HG02852 (cell line): ENCODE measurements around the gene ARL5B.

Experiments used
- ATAC-seq: cut with Tn5 transposase; IDR thresholded peaks from one replicate; pipeline ENCODE4 v1.9.1; 2021; ENCODE audit warnings: mild to moderate bottlenecking, moderate library complexity; ENCODE audit not compliant: unreplicated experiment

The ARL5B gene

DNA sequence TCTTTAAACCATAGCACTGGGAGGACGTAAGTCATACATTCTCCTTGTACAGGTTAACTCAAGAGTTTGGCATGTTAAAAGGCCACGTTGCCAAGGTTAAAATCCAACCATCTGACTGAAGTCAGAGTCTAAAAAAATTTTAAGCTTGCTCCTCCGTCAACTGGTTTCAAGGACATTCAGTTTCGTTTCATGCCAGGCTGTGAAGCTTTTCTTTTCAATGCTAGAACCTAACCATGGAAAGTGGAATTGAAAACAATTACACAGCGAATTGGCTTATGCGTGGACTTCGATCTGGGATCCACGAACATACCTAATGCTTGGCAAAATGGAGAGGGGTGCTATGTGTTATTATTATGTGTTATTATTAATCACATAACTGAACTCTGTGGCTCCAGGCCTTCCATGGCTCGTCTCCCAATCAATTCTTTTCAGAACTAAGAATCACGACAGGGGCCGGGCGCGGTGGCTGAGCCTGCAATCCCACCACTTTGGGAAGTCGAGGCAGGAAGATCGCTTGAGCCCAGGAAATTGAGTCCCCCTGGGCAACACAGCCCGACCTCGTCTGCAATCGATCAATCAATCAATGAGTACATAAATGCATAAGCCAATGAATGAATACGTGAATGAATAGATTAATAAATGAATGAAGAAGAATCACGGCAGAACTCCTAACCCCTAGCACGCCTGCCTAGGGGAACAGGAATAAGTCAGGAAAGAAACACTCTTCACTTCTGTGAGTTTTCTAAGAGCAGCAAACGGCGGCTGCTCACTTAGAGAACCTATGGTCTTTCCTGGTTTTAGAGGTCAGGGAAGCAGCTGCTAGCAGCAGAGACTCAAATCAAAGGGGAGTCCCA is 733 bp upstream of the ARL5B start:
- ATAC-seq = peak; percentile 2

DNA sequence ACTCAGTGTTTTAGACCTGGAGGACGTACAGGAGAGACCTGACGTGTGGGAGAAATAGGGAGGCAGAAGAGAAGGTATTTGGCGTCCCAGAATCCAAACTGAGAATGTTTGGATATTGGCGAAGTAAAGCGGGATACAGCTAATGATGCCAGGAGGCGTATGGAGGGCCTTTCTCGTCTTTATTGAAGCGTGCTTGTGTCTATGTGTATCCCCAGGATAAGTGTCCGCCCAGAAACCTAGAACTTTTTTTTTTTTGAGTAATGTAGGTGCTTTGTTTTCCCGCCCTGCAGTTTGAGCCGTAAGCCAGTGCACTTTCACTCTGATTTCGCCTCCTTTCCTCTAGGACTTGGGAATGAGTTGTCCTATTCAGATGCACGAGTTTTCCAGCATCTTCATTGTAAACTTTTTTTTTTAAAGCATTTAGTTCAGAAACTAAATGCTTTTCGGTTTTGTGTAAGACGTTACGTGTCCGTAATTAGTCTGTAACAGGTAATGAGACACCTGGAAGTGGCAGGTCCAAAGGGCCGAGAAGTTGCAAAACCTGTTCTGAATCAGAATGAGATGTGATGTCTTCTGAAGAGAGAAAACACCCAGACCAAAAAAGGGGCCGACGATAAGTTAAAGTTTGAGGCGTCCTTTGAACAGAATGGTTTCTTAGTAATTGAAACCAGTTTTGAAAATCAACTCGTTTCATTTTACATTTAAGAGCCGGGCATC is 746 bp downstream of the ARL5B start:
- ATAC-seq = peak; percentile 23

DNA sequence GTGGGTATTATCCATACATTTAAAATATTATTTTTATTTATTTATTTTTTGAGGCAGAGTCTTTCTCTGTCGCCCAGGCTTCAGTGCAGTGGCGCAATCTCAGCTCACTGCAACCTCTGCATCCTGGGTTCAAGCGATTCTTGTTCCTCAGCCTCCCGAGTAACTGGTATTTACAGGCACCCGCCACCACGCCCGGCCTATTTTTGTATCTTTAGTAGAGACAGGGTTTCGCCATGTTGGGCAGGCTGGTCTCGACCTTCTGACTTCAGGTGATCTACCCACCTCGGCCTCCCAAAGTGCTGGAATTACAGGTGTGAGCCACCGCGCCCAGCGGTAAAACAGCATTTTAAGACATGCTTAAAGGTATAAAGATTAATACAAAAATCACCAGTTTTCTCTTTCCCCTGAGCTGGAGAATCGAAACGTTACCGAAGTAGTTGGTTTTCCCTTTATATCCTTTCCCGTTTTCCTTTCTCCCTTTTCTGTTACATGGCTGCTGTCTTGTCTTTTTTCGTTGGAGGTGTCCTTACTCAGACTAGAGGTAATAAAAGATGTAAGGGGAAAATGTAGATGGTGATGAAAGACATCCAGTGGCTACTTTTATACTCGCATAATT is 1.7 kb downstream of the ARL5B start:
- ATAC-seq = no peak

DNA sequence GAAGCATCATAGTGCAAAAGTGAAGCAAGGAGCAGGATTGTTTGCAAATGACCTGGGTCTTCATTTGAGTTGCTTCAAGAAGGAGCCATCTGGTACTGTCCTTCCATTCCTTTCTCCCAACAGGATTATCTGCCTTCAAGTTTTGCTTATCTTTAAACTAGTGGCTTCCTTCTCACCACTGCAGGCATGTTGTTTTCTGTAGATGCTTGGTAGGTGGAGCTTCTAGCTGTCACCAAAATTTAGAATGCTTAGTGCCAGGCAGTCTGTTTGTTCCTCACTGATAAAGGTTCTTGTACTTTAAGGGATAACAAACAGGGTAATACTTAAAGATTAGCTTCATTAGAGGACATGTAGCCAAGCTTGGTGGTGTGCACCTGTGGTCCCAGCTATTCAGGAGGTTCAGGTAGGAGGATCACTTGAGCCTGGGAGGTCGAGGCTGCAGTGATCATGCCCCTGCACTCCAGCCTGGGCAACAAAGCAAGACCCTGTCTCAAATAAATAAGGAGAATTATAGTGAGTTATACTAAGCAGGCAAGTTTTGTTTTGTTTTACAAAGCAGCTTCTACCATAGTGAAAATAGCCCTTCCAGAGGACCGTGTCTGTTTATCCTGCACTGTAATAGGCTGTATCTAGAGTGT is 5.7 kb downstream of the ARL5B start:
- ATAC-seq = no peak

DNA sequence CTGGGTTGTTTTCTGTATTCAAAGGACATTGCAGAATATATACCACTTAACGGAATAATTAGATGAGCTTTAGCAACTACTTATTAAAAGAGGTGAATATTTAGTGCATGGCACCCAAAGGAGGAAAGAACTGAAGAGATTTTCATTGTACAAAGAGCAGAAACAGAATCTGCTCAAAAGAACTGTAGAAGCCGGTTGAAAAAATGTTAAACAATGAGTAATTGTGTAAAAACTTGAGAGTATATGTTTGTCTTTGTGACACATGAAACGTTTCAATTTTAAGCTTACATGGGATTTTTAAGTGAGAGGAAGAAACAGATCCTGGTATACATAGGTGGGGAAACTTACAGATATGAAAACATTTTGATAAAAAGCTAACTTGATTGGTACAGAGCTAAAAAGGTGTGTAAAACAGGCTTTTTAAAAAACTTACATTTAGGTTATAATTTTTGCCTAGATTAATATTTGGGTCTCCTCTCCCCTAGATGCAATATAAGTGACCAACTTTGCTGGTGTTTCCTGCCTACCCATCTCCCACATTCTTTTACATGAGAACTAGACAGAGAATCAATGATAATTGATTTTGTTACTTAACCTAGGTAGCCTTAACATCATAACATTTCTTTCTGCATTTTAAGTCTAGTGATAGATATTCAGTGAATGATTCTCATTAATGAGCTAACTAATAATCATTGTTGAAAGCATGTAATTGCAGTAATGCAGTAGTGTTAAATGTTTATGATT is 6.8 kb downstream of the ARL5B start:
- ATAC-seq = no peak

DNA sequence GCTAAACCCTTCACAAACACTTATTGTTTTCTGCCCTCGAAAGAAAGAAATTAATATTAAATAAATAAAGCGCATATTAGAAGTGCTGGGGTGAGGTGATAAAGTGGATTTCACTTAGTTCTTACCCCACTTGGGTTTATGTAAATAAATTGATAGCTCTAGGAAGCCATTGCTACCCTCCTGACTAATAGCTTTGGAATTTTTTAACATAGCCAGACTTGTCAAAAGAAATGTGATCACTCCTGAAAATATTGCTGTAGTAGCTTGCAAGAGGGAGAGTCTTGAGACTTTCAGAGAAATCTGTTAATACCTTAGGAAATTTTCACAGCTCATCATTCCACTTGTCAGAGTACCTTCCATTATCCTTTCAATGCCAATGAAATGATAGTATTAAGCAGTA is 7.6 kb downstream of the ARL5B start:
- ATAC-seq = no peak

DNA sequence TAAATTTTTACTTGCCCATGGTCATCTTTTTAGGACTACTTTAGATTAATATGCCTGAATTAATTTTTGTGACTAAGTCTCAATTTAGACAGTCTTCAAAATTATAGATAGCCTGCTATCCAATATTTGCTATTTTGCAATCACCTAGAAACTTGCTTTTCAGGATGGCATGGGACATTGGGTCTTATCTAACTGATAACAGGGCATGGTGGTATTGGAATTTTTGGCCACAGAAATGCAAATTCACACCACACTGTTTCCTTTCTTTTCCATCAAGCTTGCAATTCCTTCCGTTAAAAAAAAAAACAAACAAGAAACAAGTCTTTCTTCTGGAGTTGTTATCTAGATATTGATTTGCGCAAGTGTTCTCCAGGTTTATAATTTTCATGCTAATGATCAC is 8.8 kb downstream of the ARL5B start:
- no peak for ATAC-seq

DNA sequence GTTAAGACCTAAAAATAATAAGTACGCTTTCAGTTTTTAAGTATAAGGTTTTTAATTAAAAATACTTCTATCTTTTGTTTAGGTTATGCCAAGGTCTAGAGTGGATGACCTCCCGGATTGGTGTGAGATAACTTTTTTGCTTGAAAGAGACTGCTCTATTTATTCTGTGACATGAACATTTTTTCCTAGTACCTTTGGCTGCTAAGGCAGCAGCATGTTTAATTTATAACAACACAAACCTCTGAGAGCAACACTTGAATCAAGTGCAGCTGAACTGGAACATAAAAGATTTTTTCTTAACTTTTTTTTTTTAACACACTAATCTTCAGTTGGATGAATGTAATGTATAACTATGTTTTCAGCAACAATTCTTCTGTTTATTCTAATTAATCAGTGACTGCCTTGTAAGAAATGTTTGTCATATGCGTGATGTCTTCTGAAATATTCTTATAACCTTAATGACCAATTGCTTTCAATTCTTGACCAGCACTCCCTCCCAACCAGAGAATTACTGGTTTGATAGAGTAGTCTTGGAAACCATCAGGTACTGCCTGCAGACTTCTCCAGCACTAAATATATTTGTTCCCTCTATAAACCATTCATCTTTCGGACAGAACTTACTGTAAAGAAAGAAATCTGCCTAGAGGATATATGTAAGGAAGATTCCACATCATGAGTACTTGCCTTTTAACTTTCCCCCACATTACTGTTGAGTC is 16.0 kb downstream of the ARL5B start:
- no peak for ATAC-seq

DNA sequence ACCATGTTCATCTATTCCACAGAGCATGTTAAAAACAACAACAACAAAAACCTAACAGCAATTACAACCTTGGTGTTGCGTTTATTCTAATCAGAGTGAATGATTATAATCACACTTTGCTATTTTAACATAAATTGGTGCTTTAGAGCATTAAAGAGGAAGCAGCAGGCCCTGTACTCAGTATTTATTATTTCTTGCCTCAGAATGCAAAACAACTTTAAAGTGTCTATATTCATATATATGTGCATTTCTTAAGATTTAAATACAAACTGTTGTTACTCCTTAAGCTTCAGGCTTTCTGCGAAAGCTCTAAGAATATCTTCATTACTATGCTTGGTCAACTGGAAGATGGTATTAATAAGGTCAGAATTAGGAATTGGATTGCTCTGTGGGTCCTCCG is 21.5 kb downstream of the ARL5B start:
- ATAC-seq = no peak

DNA sequence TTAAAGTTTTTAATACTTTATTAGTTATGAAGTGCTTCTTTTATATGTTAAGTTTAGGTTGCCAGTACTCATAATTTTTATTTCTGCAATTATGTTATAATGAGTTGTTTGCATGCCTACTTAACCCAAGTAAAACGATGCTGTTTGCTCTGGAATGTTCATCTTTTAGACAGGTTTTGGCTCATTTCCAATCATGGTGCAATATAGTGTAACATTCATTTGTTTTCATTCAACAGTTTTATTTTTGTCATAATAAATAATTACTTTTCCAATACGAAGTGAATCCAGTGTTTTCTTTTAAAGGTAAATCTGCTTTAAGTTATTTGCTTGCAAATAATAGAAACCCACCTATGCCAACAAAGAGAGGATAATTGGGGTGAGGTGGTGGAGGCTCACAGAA is 22.1 kb downstream of the ARL5B start:
- no peak for ATAC-seq

DNA sequence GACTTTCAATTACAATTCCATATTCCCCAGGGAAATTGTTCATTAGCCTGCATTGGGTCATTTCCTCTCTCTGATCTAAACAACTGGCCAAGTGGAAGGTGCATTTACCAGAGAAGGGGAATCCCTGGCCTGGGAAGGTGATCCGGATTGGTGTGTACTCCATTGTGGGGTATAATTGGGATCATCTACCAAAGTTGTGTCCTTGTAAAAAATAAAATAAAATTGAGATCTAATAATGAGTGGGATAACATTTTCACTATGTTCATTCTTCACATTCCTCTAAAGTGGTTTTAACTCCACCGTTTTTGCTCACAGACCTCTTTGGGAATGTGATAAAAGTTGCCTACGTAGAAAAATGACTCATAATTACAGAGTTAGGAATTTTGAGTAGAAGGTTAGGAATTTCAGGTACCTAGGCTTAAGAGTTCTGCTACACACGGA is 22.8 kb downstream of the ARL5B start:
- ATAC-seq = no peak

DNA sequence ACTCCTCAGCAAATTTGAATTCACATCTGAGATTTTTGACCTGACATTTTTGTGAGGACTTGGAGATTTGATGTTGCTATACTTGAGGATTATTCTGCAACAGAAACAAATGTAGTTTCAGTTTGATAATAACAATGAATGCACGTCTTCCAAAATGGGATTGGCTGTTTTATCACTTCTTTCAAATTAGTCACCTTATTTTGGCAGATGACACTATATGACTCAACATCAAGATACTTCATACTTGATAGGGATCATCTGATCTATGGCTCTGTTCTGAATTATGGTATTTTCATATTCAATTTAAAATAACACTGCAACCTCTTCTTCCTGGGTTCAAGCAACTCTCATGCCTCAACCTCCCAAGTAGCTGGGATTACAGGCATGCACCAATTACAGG is 24.2 kb downstream of the ARL5B start:
- no peak for ATAC-seq

DNA sequence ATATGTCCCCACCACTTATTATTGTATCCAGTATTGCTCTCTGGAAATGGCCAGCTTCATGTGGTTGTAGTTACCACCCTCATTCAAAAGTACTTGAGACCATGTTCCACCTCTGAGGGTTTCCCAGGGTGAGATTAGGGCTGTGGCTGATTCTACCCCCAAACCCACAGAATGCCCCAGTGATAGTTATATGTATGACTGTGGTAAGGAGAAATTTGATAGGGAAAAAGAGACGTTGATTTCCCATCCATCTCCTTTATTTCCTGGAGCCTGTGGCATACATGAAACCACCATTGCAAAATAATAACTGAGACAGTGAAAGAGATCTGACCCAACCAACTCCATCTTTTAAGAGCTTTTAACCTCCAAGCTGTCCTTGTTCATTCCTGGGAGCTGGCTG is 25.2 kb downstream of the ARL5B start:
- ATAC-seq = no peak

DNA sequence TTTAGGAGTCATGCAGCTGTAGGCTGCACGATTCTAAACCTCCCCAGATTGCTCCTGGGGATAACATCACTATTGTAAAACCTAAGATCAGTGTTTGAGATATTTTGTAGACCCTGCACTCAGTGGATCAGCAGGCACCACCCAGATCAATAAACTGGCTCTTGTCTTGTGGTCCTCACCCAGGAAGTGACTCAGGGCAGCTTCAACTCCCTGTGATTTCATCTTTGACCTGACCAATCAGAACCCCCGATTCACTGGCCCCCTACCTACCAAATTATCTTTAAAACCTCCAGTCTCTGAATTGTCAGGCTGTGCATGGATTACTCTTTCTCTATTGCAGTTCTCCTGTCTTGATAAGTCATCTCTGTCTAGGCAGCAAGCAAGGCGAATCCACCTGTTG is 25.7 kb downstream of the ARL5B start:
- ATAC-seq = no peak

DNA sequence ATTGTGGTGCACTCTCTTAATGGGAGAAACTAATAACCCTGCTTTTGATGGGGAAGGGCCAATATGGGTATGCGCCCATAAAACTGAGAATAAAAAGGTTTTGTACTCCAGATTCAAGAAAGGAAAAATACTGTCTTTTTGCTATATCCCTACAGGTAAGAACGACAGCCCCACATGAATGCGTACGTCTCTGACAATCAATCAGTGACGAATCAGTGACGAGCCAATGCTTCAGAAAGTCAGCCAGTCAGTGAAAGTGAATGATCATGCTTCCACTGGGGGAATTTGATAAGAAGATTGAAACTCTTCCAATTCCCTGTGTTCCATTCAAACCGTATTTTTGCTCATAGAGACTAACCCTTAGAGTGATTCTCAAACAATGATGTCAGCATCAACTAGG is 26.3 kb downstream of the ARL5B start:
- no peak for ATAC-seq

DNA sequence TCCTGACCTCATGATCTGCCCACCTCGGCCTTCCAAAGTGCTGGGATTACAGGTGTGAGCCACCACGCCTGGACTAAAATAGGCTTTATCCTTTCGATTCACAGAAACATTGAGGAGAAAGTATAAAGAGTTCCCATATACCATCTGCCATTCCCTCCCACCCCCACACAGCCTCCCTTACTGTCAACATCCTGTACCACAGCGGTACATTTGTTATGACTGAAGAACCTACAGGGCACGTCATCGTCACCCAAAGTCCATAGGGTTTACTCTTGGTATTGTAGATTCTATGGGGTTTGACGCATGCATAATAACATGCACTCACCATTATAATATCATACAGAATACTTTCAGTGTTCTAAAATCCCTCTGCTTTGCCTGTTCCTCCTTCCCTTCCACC is 28.0 kb downstream of the ARL5B start:
- ATAC-seq = no peak

DNA sequence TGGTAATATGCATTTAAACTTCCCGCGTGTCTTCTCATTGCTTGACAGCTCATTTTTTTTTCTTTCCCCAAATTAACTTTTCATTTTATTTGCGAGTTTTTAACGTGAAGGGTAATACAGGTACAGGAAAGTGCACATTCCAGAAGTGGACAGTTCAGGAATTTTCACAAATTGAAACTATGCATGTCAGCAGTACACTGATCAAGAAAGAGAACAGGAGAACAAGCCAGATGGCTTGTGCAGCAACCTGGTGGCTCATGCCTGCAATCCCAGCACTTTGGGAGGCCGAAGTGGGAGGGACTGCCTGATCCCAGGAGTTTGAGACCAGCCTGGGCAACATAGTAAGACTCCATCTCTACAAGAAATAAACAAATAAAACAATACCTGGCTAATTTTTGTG is 28.5 kb downstream of the ARL5B start:
- ATAC-seq = no peak

DNA sequence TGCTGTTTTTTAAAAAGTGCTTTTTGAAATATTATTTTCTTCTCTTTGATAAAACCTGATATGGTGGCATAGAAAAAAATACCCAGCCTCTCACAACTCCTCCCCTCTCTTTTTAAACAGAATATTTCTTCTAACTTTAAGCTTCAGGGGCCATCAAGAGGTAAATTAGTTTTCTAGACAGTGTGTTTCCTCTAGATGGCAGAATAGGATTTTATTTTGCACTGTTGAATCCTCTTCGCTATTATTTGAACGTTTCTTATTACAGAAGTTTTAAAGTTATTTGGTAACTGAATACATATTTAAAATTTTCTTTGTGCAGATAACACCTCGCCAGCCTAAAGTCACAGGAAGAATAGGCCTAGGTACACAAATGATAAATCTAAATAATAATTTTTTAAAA is 30.3 kb downstream of the ARL5B start:
- ATAC-seq = no peak

DNA sequence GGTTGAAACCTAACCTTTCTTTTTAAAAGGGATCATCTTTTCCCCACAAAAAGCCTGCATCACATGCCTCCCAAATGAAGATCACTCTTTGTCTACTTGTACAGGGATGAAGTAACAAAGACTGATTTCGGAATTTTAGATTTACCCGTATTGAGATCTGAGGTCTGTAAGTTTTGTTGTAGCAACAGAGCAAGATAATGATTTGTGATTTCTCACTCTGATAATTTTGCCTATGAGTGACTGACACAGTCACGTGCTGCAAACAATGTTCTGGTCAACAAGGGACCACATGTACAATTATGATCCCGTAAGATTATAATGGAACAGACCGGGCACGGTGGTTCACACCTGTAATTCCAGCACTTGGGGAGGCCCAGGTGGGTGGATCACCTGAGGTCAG is 31.3 kb downstream of the ARL5B start:
- ATAC-seq = no peak
